HEK293 (cell line): ENCODE results near the gene CDK10.

ENCODE experiments used
- CTCF ChIA-PET: fragments of 350-600 bp; formaldehyde crosslinking; extraction: SDS; loops from one replicate; lab custom pipeline; 2021; ENCODE audit warnings: antibody characterized with exemption; lab: Yijun Ruan, JAX
- POLR2A ChIA-PET: fragments of 300-600 bp; formaldehyde crosslinking; extraction: SDS; loops from one replicate; lab custom pipeline; 2020; ENCODE audit warnings: antibody characterized with exemption, inconsistent platforms; lab: Yijun Ruan, JAX
- H3K27ac ChIP-seq: fragments of 200-500 bp; sonication (Bioruptor generic); 2 replicates; pipeline ENCODE4 v1.5.1; 2014; ENCODE audit warnings: low read depth, low read length, control low read depth, inconsistent platforms; ENCODE audit errors: extremely low read depth
- H3K36me3 ChIP-seq, 2 experiments: fragments of 200-500 bp in 1 of 2; sonication (Bioruptor generic) in 1 of 2; 1 replicate in 1 of 2; 2 replicates in 1 of 2; pipeline ENCODE4 v1.5.1; 2014 to 2017; ENCODE audit warnings: inconsistent platforms in 2 of 2, low read length in 2 of 2; ENCODE audit not compliant: control insufficient read depth in 2 of 2, insufficient read depth in 1 of 2
- H3K4me1 ChIP-seq: fragments of 200-500 bp; sonication (Bioruptor generic); 2 replicates; pipeline ENCODE4 v1.5.1; 2014; ENCODE audit warnings: mild to moderate bottlenecking, low read length, inconsistent platforms; ENCODE audit not compliant: control insufficient read depth, insufficient read depth
- H3K4me3 ChIP-seq: 2 replicates; pipeline ENCODE4 v1.5.1; 2011; ENCODE audit warnings: low read depth, mild to moderate bottlenecking, control low read depth, low read length, moderate library complexity
- H3K9me3 ChIP-seq: fragments of 200-500 bp; sonication (Bioruptor generic); 2 replicates; pipeline ENCODE4 v1.5.1; 2014; ENCODE audit warnings: low read depth, low read length, inconsistent platforms; ENCODE audit not compliant: control insufficient read depth, insufficient read depth
- EGR2 ChIP-seq: fragments of 450-650 bp; formaldehyde crosslinking; IDR thresholded peaks from 2 replicates; pipeline ENCODE4 v1.5.1; 2016; ENCODE audit warnings: low read depth, missing biosample characterization, missing genetic modification characterization
- GLIS2 ChIP-seq: fragments of 450-650 bp; formaldehyde crosslinking; IDR thresholded peaks from 2 replicates; pipeline ENCODE4 v1.5.1; 2016; ENCODE audit warnings: missing biosample characterization, missing genetic modification characterization
- KLF1 ChIP-seq: fragments of 450-650 bp; formaldehyde crosslinking; IDR thresholded peaks from 2 replicates; pipeline ENCODE4 v1.5.1; 2016; ENCODE audit warnings: missing biosample characterization, missing genetic modification characterization
- KLF16 ChIP-seq: fragments of 450-650 bp; formaldehyde crosslinking; IDR thresholded peaks from 2 replicates; pipeline ENCODE4 v1.5.1; 2017; ENCODE audit warnings: missing biosample characterization, missing genetic modification characterization
- KLF9 ChIP-seq: fragments of 450-650 bp; formaldehyde crosslinking; IDR thresholded peaks from 2 replicates; pipeline ENCODE4 v1.5.1; 2016; ENCODE audit warnings: missing biosample characterization, missing genetic modification characterization, low read depth
- MEIS1 ChIP-seq: sonication (generic); formaldehyde crosslinking; IDR thresholded peaks from 2 replicates; pipeline ENCODE4 v1.8.1; 2022; ENCODE audit warnings: missing genetic modification reagents, mild to moderate bottlenecking, borderline replicate concordance
- MYNN ChIP-seq: fragments of 450-650 bp; formaldehyde crosslinking; IDR thresholded peaks from 2 replicates; pipeline ENCODE4 v1.5.1; 2016; ENCODE audit warnings: missing biosample characterization, missing genetic modification characterization, borderline replicate concordance
- PATZ1 ChIP-seq: fragments of 450-650 bp; formaldehyde crosslinking; IDR thresholded peaks from 2 replicates; pipeline ENCODE4 v1.5.1; 2016; ENCODE audit warnings: missing biosample characterization, missing genetic modification characterization
- SCRT2 ChIP-seq: fragments of 450-650 bp; formaldehyde crosslinking; IDR thresholded peaks from 2 replicates; pipeline ENCODE4 v1.5.1; 2016; ENCODE audit warnings: missing biosample characterization, missing genetic modification characterization
- TCF7L2 ChIP-seq: IDR thresholded peaks from 2 replicates; pipeline ENCODE4 v1.6.1; 2011; ENCODE audit warnings: low read depth, mild to moderate bottlenecking, inconsistent platforms, low read length, moderate library complexity, borderline replicate concordance
- YY2 ChIP-seq: fragments of 450-650 bp; formaldehyde crosslinking; IDR thresholded peaks from 2 replicates; pipeline ENCODE4 v1.5.1; 2016; ENCODE audit warnings: missing biosample characterization, missing genetic modification characterization
- ZBTB20 ChIP-seq: fragments of 450-650 bp; formaldehyde crosslinking; IDR thresholded peaks from 2 replicates; pipeline ENCODE4 v1.5.1; 2016; ENCODE audit warnings: missing biosample characterization, missing genetic modification characterization
- ZBTB8A ChIP-seq: fragments of 450-650 bp; formaldehyde crosslinking; IDR thresholded peaks from 2 replicates; pipeline ENCODE4 v1.5.1; 2016; ENCODE audit warnings: missing biosample characterization, missing genetic modification characterization
- ZEB2 ChIP-seq: fragments of 450-650 bp; formaldehyde crosslinking; IDR thresholded peaks from 2 replicates; pipeline ENCODE4 v1.5.1; 2016; ENCODE audit warnings: missing biosample characterization, missing genetic modification characterization
- ZFHX2 ChIP-seq: fragments of 450-650 bp; formaldehyde crosslinking; conservative IDR thresholded peaks from 2 replicates; pipeline ENCODE4 v1.5.1; 2016; ENCODE audit warnings: missing biosample characterization, missing genetic modification characterization
- ZNF121 ChIP-seq: fragments of 450-650 bp; formaldehyde crosslinking; IDR thresholded peaks from 2 replicates; pipeline ENCODE4 v1.5.1; 2016; ENCODE audit warnings: missing biosample characterization, missing genetic modification characterization
- ZNF18 ChIP-seq: fragments of 450-650 bp; formaldehyde crosslinking; IDR thresholded peaks from 2 replicates; pipeline ENCODE4 v1.5.1; 2016; ENCODE audit warnings: missing biosample characterization, missing genetic modification characterization
- ZNF292 ChIP-seq: fragments of 450-650 bp; formaldehyde crosslinking; IDR thresholded peaks from 2 replicates; pipeline ENCODE4 v1.5.1; 2016; ENCODE audit warnings: low read depth, missing biosample characterization, missing genetic modification characterization, borderline replicate concordance
- ZNF335 ChIP-seq: fragments of 450-650 bp; formaldehyde crosslinking; conservative IDR thresholded peaks from 2 replicates; pipeline ENCODE4 v1.5.1; 2016; ENCODE audit warnings: missing biosample characterization, missing genetic modification characterization
- ZNF423 ChIP-seq: fragments of 450-650 bp; formaldehyde crosslinking; IDR thresholded peaks from 2 replicates; pipeline ENCODE4 v1.5.1; 2016; ENCODE audit warnings: missing biosample characterization, missing genetic modification characterization
- ZNF600 ChIP-seq: fragments of 450-650 bp; formaldehyde crosslinking; IDR thresholded peaks from 2 replicates; pipeline ENCODE4 v1.5.1; 2016; ENCODE audit warnings: missing biosample characterization, missing genetic modification characterization
- ZNF660 ChIP-seq: fragments of 450-650 bp; IDR thresholded peaks from 2 replicates; pipeline ENCODE4 v1.5.1; 2018; ENCODE audit warnings: missing biosample characterization, mild to moderate bottlenecking, missing genetic modification characterization
- ZNF692 ChIP-seq: fragments of 450-650 bp; formaldehyde crosslinking; IDR thresholded peaks from 2 replicates; pipeline ENCODE4 v1.5.1; 2016; ENCODE audit warnings: missing biosample characterization, missing genetic modification characterization
- TF ChIP-seq, protein P1 (sequence below): fragments of 450-650 bp; formaldehyde crosslinking; IDR thresholded peaks from 2 replicates; pipeline ENCODE4 v1.5.1; 2016; ENCODE audit warnings: missing biosample characterization, missing genetic modification characterization

Gene CDK10

DNA sequence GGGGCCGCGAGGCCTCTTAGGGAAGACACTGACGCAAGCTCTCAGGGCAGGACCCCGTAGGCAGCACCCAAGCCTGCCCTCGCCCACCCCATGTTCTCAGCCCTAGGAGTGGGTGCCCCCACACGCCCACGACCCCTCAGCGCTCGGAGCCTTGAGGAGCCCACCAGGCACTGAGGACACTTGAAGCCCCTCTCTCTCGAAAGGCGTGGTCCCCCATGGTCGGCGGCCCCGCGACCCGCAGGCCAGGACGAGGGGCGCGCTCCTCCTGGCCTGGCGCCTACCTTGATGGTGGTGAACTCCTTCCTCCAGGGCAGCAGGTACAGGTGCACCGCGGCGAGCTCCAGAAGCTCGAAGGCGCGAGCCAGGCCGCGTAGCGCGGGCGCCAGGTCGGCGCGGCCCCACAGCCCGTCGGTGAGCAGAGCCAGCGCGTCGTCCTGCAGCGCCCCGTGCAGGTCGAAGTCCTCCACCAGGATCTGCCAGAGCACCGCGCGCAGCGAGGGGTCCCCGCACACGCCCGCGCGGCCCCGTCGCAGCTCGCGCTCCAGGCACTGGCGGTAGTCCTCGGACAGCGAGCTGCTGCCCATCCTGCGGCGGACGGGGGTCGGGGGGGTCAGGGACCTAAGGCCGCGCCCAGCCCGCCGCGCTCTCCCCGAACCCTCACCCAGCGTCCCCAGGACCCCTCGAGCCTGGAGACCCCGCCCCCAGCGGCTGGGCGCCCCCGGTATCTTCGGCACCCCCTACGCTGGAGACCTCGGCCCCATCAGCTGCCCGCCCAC lies 14.3 kb downstream of the CDK10 start (continued):
- TF ChIP-seq ZBTB20 (tag by site-specific recombination) (peak; percentile 45; the same call in 1 of the 2 replicates), ZNF600 (tag by site-specific recombination) (peak; percentile 63; the same call in 1 of the 2 replicates), ZNF660 (tag by site-specific recombination) (no peak; the same call in 1 of the 2 replicates), GLIS2 (tag by site-specific recombination) (peak; percentile 69), MEIS1 (CRISPR knock-in tag) (no peak)
- TF ChIP-seq, protein P1, sequence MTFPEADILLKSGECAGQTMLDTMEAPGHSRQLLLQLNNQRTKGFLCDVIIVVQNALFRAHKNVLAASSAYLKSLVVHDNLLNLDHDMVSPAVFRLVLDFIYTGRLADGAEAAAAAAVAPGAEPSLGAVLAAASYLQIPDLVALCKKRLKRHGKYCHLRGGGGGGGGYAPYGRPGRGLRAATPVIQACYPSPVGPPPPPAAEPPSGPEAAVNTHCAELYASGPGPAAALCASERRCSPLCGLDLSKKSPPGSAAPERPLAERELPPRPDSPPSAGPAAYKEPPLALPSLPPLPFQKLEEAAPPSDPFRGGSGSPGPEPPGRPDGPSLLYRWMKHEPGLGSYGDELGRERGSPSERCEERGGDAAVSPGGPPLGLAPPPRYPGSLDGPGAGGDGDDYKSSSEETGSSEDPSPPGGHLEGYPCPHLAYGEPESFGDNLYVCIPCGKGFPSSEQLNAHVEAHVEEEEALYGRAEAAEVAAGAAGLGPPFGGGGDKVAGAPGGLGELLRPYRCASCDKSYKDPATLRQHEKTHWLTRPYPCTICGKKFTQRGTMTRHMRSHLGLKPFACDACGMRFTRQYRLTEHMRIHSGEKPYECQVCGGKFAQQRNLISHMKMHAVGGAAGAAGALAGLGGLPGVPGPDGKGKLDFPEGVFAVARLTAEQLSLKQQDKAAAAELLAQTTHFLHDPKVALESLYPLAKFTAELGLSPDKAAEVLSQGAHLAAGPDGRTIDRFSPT = peak; percentile 47; the same call in 1 of the 2 replicates

DNA sequence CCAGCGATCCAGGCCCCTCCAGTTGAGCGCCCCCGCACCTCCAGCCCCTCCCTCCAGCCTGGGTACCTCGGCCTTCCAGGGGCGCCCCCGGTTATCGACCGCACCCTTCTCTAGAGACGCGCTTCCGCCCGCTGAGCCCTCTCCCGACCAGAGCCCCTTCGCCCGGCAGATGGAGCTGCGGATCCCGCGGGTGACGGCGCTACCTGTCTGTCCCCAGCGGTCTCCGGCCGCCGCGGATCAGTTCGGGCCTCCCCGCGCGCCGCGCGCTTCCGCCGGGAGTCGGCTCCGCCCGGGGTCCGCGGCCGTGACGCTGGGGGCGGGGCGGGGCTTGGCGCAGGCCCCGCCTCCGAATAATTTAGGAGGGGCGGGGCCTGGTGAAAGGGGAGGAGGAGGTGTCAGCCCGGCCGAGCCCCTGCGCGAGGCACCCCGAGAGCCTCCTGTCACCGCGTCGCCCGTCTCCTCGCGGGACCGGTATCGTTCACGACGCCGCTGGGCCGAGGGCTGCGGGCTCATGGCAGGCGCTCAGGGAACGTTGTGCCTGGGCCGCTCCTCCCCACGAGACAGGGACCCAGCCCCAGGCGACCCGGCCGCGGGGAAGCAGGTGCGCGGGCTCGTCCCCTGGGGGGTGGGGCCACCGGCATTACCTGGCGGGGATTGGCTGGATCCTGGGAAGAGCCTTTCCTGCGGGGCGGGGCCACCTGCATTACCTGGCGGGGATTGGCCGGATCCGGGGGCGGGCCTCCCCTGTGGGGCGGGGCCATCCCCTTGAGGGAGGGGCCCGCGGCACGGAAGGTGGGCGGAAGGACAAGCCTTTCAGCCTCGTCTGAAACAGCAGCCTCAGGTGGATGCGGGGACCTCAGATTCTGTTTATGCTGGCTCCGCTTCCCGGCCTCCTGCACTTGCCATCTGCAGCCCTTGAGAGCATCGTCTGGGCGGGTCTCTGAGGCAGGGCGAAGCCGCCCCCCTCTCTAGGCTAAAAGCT lies 15.2 kb downstream of the CDK10 start, which contains the start of gene SPATA2L:
Gene SPATA2L, minus strand, starts transcription at position 281 of the 982 bp plus-strand sequence. CDS start 473 bp downstream, outside the sequence.
- ChIA-PET POLR2A (interaction anchor here (0.7 to 2.5 kb wide), 5 partner anchors 15 to 220 kb away, joined by 3 to 17 read pairs (median 7); partner anchors contain the start of gene CDK10), CTCF (interaction anchor here (0.6 to 1.1 kb wide), 4 partner anchors 9 to 393 kb away, joined by 3 to 4 read pairs (median 3); no protein-coding TSS in a partner anchor)
- Histone ChIP-seq H3K4me3 (peak within 1 kb of the TSS; percentile 68), H3K9me3 (no peaks in the 10 kb centered on the region), H3K27ac (peak within 1 kb of the TSS; percentile 65), H3K36me3 (peaks cover 0 to 21% of the 10 kb centered on the region in 2 experiments; a peak in 2 of 3 replicates), H3K4me1 (peaks cover 8% of the 10 kb centered on the region)
- peak; percentile 17; the same call in 1 of the 2 replicates for TF ChIP-seq ZNF423 (tag by site-specific recombination)
- peak; percentile 65 for TF ChIP-seq GLIS2 (tag by site-specific recombination)
- TF ChIP-seq MYNN (tag by site-specific recombination) = no peak
- TF ChIP-seq TCF7L2 = no peak
- peak; percentile 63; the same call in 1 of the 2 replicates for TF ChIP-seq KLF9
- TF ChIP-seq ZNF660 (tag by site-specific recombination) = 0 out of 2 replicates have a peak, but pooled peaks have one; percentile 37
- TF ChIP-seq ZBTB8A = peak; percentile 73
- TF ChIP-seq KLF1 (tag by site-specific recombination) = peak; percentile 20; the same call in 1 of the 2 replicates
- peak; percentile 70; the same call in 1 of the 2 replicates for TF ChIP-seq SCRT2 (tag by site-specific recombination)
- TF ChIP-seq PATZ1 (tag by site-specific recombination) = peak; percentile 73
- TF ChIP-seq YY2 (tag by site-specific recombination) = 0 out of 2 replicates have a peak, but pooled peaks have one; percentile 29
- peak; percentile 73 for TF ChIP-seq ZFHX2 (tag by site-specific recombination)
- TF ChIP-seq ZNF18 (tag by site-specific recombination) = no peak
- peak; percentile 71 for TF ChIP-seq ZNF335
- TF ChIP-seq ZEB2 (tag by site-specific recombination) = peak; percentile 72; the same call in 1 of the 2 replicates
- TF ChIP-seq KLF16 (tag by site-specific recombination) = peak; percentile 83
- peak; percentile 56; the same call in 1 of the 2 replicates for TF ChIP-seq ZNF692
- no peak for TF ChIP-seq ZNF121 (tag by site-specific recombination)
- TF ChIP-seq ZNF292 = no peak
- TF ChIP-seq EGR2 (tag by site-specific recombination) = peak; percentile 46; the same call in 1 of the 2 replicates
